HCT116 (cell line): ENCODE data around the gene TRPV2. TPM values are rescaled to one million over a fixed set of nuclear protein-coding genes. Genes with fewer than 3 reads are reported as not detected.

Source experiments
- ATAC-seq: fragments of 200-7000 bp; cut with Tn5 transposase; 2 replicates; pipeline ENCODE4 v1.9.1; 2020; ENCODE audit warnings: mild to moderate bottlenecking, moderate library complexity
- BruUV-seq: library from RNA; stranded (reverse); fragments of 400-500 nt; replicated peaks from 2 replicates; lab custom pipeline; 2021; lab: Mats Ljungman, UMichigan
- CTCF ChIA-PET: fragments of 300-600 bp; sonication (Branson Sonifier 250); formaldehyde crosslinking; loops from one replicate; lab custom pipeline; 2021; ENCODE audit warnings: antibody characterized with exemption; lab: Charles Lee
- POLR2A ChIA-PET: fragments of 300-600, 350-600 bp; sonication (Branson Sonifier 250); formaldehyde crosslinking; loops from one replicate; lab custom pipeline; 2021; ENCODE audit warnings: antibody characterized with exemption; lab: Charles Lee
- RAD21 ChIA-PET, 2 experiments: fragments of 300-600 bp; sonication (Branson Sonifier 250); formaldehyde crosslinking; loops; one replicate each; lab custom pipeline; 2023; ENCODE audit warnings: low total read pairs in 2 of 2; ENCODE audit not compliant: uncharacterized antibody in 2 of 2, unreplicated experiment in 2 of 2, low non-redundant PET in 1 of 2; lab: Charles Lee
- DNase-seq: peaks from one replicate; pipeline ENCODE4 v3.0.0-alpha.2; 2010; ENCODE audit warnings: low read depth, low spot score
- H2AFZ ChIP-seq: fragments of 200-600 bp; shearing (Covaris generic), sonication (generic); 2 replicates; pipeline ENCODE4 v1.6.1; 2017; ENCODE audit warnings: low read depth, mixed run types, mixed read lengths, antibody characterized with exemption, low read length; ENCODE audit not compliant: poor library complexity, severe bottlenecking
- H3K27ac ChIP-seq: 2 replicates; pipeline ENCODE4 v1.5.1; 2012; ENCODE audit warnings: low read depth, low read length
- H3K27me3 ChIP-seq: fragments of 200-600 bp; sonication (generic); 2 replicates; pipeline ENCODE4 v1.6.1; 2016; ENCODE audit warnings: mixed run types, low read length, mixed read lengths; ENCODE audit not compliant: insufficient read depth
- H3K36me3 ChIP-seq, 2 experiments: fragments of 200-500 bp in 1 of 2; fragments of 200-600 bp in 1 of 2; sonication (Bioruptor generic) in 1 of 2; sonication (generic) in 1 of 2; 2 replicates each; pipeline versions ENCODE4 v1.5.1 to v1.6.1; 2014 to 2016; ENCODE audit warnings: low read length in 2 of 2, inconsistent platforms in 1 of 2, mixed read lengths in 1 of 2, mixed run types in 1 of 2; ENCODE audit not compliant: insufficient read depth in 2 of 2, control insufficient read depth in 1 of 2
- H3K4me1 ChIP-seq, 2 experiments: fragments of 200-600 bp in 1 of 2; sonication (generic) in 1 of 2; 2 replicates each; pipeline versions ENCODE4 v1.5.1 to v1.6.1; 2012 to 2017; ENCODE audit warnings: low read length in 2 of 2, inconsistent platforms in 1 of 2, mild to moderate bottlenecking in 1 of 2, mixed read lengths in 1 of 2, mixed run types in 1 of 2, moderate library complexity in 1 of 2; ENCODE audit not compliant: insufficient read depth in 2 of 2, control insufficient read depth in 1 of 2
- H3K4me2 ChIP-seq: fragments of 200-600 bp; sonication (generic); 2 replicates; pipeline ENCODE4 v1.6.1; 2017; ENCODE audit warnings: mixed run types, low read length, mixed read lengths
- H3K4me3 ChIP-seq, 2 experiments: fragments of 200-600 bp in 1 of 2; sonication (generic) in 1 of 2; replicated peaks in 1 of 2; 2 replicates each; pipeline ENCODE4 v1.5.1; 2011 to 2016; ENCODE audit warnings: low read length in 2 of 2, control low read depth in 1 of 2, low read depth in 1 of 2, mild to moderate bottlenecking in 1 of 2, mixed read lengths in 1 of 2, mixed run types in 1 of 2
- H3K79me2 ChIP-seq: fragments of 200-600 bp; sonication (generic); 2 replicates; pipeline ENCODE4 v1.6.1; 2017; ENCODE audit warnings: mild to moderate bottlenecking, mixed run types, low read length, moderate library complexity, mixed read lengths; ENCODE audit not compliant: insufficient read depth
- H3K9ac ChIP-seq: fragments of 200-600 bp; sonication (generic); 2 replicates; pipeline ENCODE4 v1.6.1; 2016; ENCODE audit warnings: low read length, mixed read lengths
- H3K9me2 ChIP-seq: fragments of 200-600 bp; sonication (generic), shearing (Covaris generic); 2 replicates; pipeline ENCODE4 v1.6.1; 2017; ENCODE audit warnings: mixed run types, mild to moderate bottlenecking, moderate library complexity; ENCODE audit not compliant: insufficient read depth
- H3K9me3 ChIP-seq, 2 experiments: fragments of 200-500 bp in 1 of 2; fragments of 200-600 bp in 1 of 2; sonication (Bioruptor generic) in 1 of 2; sonication (generic) in 1 of 2; 2 replicates each; pipeline ENCODE4 v1.6.1; 2014 to 2017; ENCODE audit warnings: low read length in 2 of 2, mixed read lengths in 2 of 2, inconsistent platforms in 1 of 2, low read depth in 1 of 2, mild to moderate bottlenecking in 1 of 2, mixed run types in 1 of 2, moderate library complexity in 1 of 2; ENCODE audit not compliant: control insufficient read depth in 1 of 2, insufficient read depth in 1 of 2
- H4K20me1 ChIP-seq: fragments of 200-600 bp; sonication (generic), shearing (Covaris generic); 2 replicates; pipeline ENCODE4 v1.6.1; 2017; ENCODE audit warnings: mixed run types, mild to moderate bottlenecking, moderate library complexity; ENCODE audit not compliant: insufficient read depth
- CBX3 ChIP-seq: IDR thresholded peaks from 2 replicates; pipeline ENCODE4 v1.6.1; 2012; ENCODE audit warnings: low read depth
- ELF1 ChIP-seq: IDR thresholded peaks from 2 replicates; pipeline ENCODE4 v1.6.1; 2012; ENCODE audit warnings: low read depth, borderline replicate concordance
- EZH2 ChIP-seq: fragments of 200-600 bp; sonication (generic); IDR thresholded peaks from 2 replicates; pipeline ENCODE4 v1.6.1; 2017; ENCODE audit warnings: antibody characterized with exemption, mixed run types
- FOSL1 ChIP-seq: IDR thresholded peaks from 2 replicates; pipeline ENCODE4 v1.6.1; 2012; ENCODE audit warnings: low read depth
- POLR2A ChIP-seq: IDR thresholded peaks from 2 replicates; pipeline ENCODE4 v1.7.0; 2011; ENCODE audit warnings: borderline replicate concordance; ENCODE audit not compliant: insufficient read depth, insufficient read length; ENCODE audit errors: extremely low read depth
- POLR2AphosphoS5 ChIP-seq: IDR thresholded peaks from 2 replicates; pipeline ENCODE4 v1.6.1; 2011; ENCODE audit warnings: mild to moderate bottlenecking, low read depth, low read length, moderate library complexity
- RAD21 ChIP-seq: IDR thresholded peaks from 2 replicates; pipeline ENCODE4 v1.6.1; 2012; ENCODE audit warnings: low read depth, mild to moderate bottlenecking
- SIN3A ChIP-seq: IDR thresholded peaks from 2 replicates; pipeline ENCODE4 v1.6.1; 2012; ENCODE audit warnings: low read depth
- SP1 ChIP-seq: IDR thresholded peaks from 2 replicates; pipeline ENCODE4 v1.6.1; 2012; ENCODE audit warnings: low read depth
- SRF ChIP-seq: IDR thresholded peaks from 2 replicates; pipeline ENCODE4 v1.6.1; 2012; ENCODE audit warnings: low read depth
- TCF7L2 ChIP-seq: IDR thresholded peaks from 2 replicates; pipeline ENCODE4 v1.7.0; 2011; ENCODE audit warnings: borderline replicate concordance, inconsistent platforms; ENCODE audit not compliant: insufficient read depth, insufficient read length; ENCODE audit errors: extremely low read depth
- YY1 ChIP-seq: IDR thresholded peaks from 2 replicates; pipeline ENCODE4 v1.6.1; 2011; ENCODE audit warnings: low read length, low read depth, moderate library complexity, mild to moderate bottlenecking; ENCODE audit not compliant: insufficient replicate concordance; ENCODE audit errors: extremely low read depth
- intact Hi-C: fragments of 100-400 bp; cut with micrococcal nuclease; formaldehyde crosslinking; loops from 2 replicates; pipeline ENCODE4 v1.10.0; 2022
- total RNA-seq: library from RNA; stranded (reverse); gene quantifications from one replicate; pipeline ENCODE4 v1.2.1, GENCODE V29; 2021; ENCODE audit not compliant: unreplicated experiment
- TF ChIP-seq, protein P1 (sequence below), 3 experiments: fragments of 200-600 bp in 1 of 3; sonication (generic) in 1 of 3; IDR thresholded peaks in 2 of 3; conservative IDR thresholded peaks in 1 of 3; 2 replicates each; pipeline ENCODE4 v1.5.1; 2012 to 2017; ENCODE audit warnings: low read depth in 2 of 3, low read length in 2 of 3, antibody characterized with exemption in 1 of 3, borderline replicate concordance in 1 of 3, control low read depth in 1 of 3, mild to moderate bottlenecking in 1 of 3, mixed read lengths in 1 of 3, mixed run types in 1 of 3, moderate library complexity in 1 of 3; ENCODE audit not compliant: insufficient read depth in 1 of 3
- TF ChIP-seq, protein P2 (sequence below): IDR thresholded peaks from 2 replicates; pipeline ENCODE4 v1.6.1; 2012

TRPV2 gene
- total RNA-seq, 1 experiment from 2014 or later, result 2.7 TPM

DNA sequence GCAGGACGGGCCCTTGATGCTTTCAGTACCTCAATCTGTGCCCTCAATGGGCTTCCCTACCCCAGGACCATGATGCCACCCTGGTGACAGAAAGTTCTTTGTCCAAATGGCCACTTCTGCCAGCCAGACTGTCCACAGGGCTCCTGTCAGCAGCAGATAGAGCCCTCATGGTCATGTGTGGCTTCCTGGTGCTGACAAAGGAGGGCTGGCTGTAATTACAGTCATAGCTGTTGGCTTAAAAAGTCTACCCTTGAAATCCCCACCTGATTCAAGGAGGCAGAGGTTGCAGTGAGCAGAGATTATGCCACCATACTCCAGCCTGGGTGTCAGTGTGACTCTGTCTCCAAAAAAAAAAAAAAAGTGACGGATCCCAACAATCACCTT, 3.3 kb downstream of the TRPV2 start:
- TF ChIP-seq ELF1 (no peak), RAD21 (no peak), FOSL1 (no peak), SIN3A (no peak), TCF7L2 (no peak), POLR2A (no peak), POLR2AphosphoS5 (no peak), YY1 (no peak), EZH2 (no peak), CBX3 (no peak), SP1 (no peak), SRF (no peak)
- TF ChIP-seq, protein P1, sequence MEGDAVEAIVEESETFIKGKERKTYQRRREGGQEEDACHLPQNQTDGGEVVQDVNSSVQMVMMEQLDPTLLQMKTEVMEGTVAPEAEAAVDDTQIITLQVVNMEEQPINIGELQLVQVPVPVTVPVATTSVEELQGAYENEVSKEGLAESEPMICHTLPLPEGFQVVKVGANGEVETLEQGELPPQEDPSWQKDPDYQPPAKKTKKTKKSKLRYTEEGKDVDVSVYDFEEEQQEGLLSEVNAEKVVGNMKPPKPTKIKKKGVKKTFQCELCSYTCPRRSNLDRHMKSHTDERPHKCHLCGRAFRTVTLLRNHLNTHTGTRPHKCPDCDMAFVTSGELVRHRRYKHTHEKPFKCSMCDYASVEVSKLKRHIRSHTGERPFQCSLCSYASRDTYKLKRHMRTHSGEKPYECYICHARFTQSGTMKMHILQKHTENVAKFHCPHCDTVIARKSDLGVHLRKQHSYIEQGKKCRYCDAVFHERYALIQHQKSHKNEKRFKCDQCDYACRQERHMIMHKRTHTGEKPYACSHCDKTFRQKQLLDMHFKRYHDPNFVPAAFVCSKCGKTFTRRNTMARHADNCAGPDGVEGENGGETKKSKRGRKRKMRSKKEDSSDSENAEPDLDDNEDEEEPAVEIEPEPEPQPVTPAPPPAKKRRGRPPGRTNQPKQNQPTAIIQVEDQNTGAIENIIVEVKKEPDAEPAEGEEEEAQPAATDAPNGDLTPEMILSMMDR (IDR thresholded peaks at IDR 0.05 in 2 of 3, conservative IDR thresholded peaks at IDR 0.05 in 1 of 3; ENCODE audit: borderline replicate concordance in 1 of 3, insufficient read depth in 1 of 3, low read depth in 2 of 3, low read length in 2 of 3), result no peak
- TF ChIP-seq, protein P2, sequence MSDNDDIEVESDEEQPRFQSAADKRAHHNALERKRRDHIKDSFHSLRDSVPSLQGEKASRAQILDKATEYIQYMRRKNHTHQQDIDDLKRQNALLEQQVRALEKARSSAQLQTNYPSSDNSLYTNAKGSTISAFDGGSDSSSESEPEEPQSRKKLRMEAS, result no peak
- Histone ChIP-seq H4K20me1 (no peaks in the 10 kb centered on the region), H3K9me3 (no peaks in the 10 kb centered on the region), H3K4me1 (peaks cover 40 to 47% of the 10 kb centered on the region in 2 experiments), H3K36me3 (no peaks in the 10 kb centered on the region), H3K9me2 (no peaks in the 10 kb centered on the region), H3K4me2 (peak overlapping the region; percentile 78), H3K27ac (peak overlapping the region; percentile 81), H3K4me3 (no peak overlapping the region), H2AFZ (peak overlapping the region; percentile 68), H3K27me3 (no peaks in the 10 kb centered on the region), H3K79me2 (no peaks in the 10 kb centered on the region), H3K9ac (peak overlapping the region; percentile 8; the same call in 1 of the 2 replicates)
- no TSS peak for BruUV-seq
- CTCF ChIA-PET, result interaction anchor here (1.0 to 1.7 kb wide), 2 partner anchors 9 to 119 kb away, joined by 3 to 15 read pairs; no protein-coding TSS in a partner anchor
- DNase-seq, result no peak
- RAD21 ChIA-PET, result no interaction called here
- POLR2A ChIA-PET, result interaction anchor here (1.0 to 3.5 kb wide), 3 partner anchors 9 to 38 kb away, joined by 3 to 30 read pairs (median 5); partner anchors contain the start of gene UBB
- 0 out of 2 replicates have a peak, but pooled peaks have one; percentile 1 for ATAC-seq
- intact Hi-C loops, result no loop called here
